Lung (tissue), 12 donors: ENCODE results near the gene CEMIP. TPM values are rescaled to one million over a fixed set of nuclear protein-coding genes. Genes with fewer than 3 reads are reported as not detected.
A peak's percentile ranks its signal among the peaks of the same experiment; 100 is the strongest.

Source experiments
- ATAC-seq: fragments of 200-7000 bp; cut with Tn5 transposase; one replicate; pipeline ENCODE4 v1.9.1; 2020; ENCODE audit warnings: moderate number of reproducible peaks; ENCODE audit not compliant: insufficient read depth, low FRiP score
- DNase-seq, 3 donors: peaks; one replicate each; pipeline ENCODE4 v3.0.0-alpha.2; 2013 to 2017
- H3K27ac ChIP-seq, 2 donors: one replicate each; pipeline ENCODE4 v1.5.1; 2013; ENCODE audit warnings: mild to moderate bottlenecking in 2 of 2, moderate library complexity in 2 of 2, control low read depth in 1 of 2, inconsistent platforms in 1 of 2, low read depth in 1 of 2, low read length in 1 of 2
- H3K27me3 ChIP-seq, 3 donors: one replicate each; pipeline ENCODE4 v1.5.1; 2013; ENCODE audit warnings: low read length in 2 of 3; ENCODE audit not compliant: control insufficient read depth in 3 of 3, insufficient read depth in 3 of 3
- H3K36me3 ChIP-seq, 4 donors: one replicate each; pipeline ENCODE4 v1.5.1; 2013; ENCODE audit warnings: low read length in 4 of 4, mild to moderate bottlenecking in 1 of 4, moderate library complexity in 1 of 4; ENCODE audit not compliant: control insufficient read depth in 4 of 4, insufficient read depth in 4 of 4
- H3K4me1 ChIP-seq, 5 donors: one replicate each; pipeline ENCODE4 v1.5.1; 2013; ENCODE audit warnings: low read length in 5 of 5, mild to moderate bottlenecking in 2 of 5, moderate library complexity in 1 of 5; ENCODE audit not compliant: control insufficient read depth in 5 of 5, insufficient read depth in 5 of 5
- H3K4me3 ChIP-seq: one replicate; pipeline ENCODE4 v1.5.1; 2013; ENCODE audit warnings: mild to moderate bottlenecking, control low read depth, moderate library complexity
- H3K9ac ChIP-seq, 2 donors: one replicate each; pipeline ENCODE4 v1.5.1; 2013; ENCODE audit warnings: low read length in 2 of 2, control low read depth in 1 of 2; ENCODE audit not compliant: insufficient read depth in 1 of 2
- H3K9me3 ChIP-seq, 4 donors: one replicate each; pipeline ENCODE4 v1.5.1; 2013; ENCODE audit warnings: low read length in 3 of 4, mild to moderate bottlenecking in 1 of 4, moderate library complexity in 1 of 4; ENCODE audit not compliant: control insufficient read depth in 4 of 4, insufficient read depth in 3 of 4
- CTCF ChIP-seq: IDR thresholded peaks from 2 replicates; pipeline ENCODE4 v1.5.1; 2012; ENCODE audit warnings: mild to moderate bottlenecking; ENCODE audit errors: control extremely low read depth, extremely low read depth
- whole genome bisulfite sequencing, 2 donors: extraction: QIAGEN DNeasy Blood & Tissue Kit; methylation state at CpG; one replicate each; pipeline ENCODE4 v1.1.7; 2013; 5-methylcytosine and 5-hydroxymethylcytosine counted together
- polyA plus RNA-seq, 2 donors: library from polyadenylated mRNA; stranded (reverse); fragments of 200-250 nt; gene quantifications; one replicate each; pipeline ENCODE4 v1.2.1, GENCODE V29; 2013
- total RNA-seq, 2 donors: library from RNA; depleted of rRNA in 1 of 2; stranded (reverse); fragments of >200 nt in 1 of 2; gene quantifications; one replicate each; pipeline ENCODE4 v1.2.1, GENCODE V29; 2014 to 2021
- donor health status: control.
- donor health status: control.
- donor health status: Bipolar disorder and iron deficiency.
- donor health status: healthy.
- donor health status: DM: yes; HTN: yes; CAD: no.

The CEMIP gene
- total and polyA plus RNA-seq, 4 donors: 1.9 to 32.0 (median 3.9) TPM

DNA sequence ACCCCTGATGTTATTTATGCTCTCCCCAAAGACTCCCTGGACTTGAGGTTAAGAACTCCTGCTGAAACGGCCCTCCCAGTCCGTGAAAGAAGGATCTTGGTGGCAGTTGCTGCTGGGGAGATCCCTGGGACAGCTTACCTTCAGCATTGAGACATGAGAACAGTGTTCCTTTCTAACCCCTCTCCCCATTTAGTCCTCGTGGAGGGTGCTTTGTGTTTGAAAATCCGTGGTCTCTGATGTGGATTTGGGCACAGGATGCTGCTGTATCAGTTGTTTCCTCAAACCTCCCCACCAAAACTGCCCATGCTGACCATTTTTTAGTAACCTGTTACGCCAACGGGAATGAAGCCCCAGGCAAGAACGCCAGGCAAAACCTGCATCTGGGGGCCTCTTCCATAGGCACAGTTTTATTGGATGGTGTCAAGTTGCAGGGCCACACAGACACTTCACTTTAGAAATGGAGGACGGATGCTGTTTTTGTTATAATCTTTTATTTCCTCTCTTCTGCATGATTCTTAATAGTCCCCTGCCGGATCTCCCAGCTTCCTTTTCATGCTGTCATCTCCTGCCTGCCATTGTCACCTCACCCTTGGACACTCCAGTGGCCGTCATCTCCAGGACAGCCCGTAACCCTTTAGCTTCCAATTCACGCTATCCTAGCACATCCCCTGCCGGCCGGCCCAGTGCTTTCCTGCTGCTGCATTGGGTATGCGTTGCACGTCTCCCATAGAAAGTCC lies 31.7 kb upstream of the CEMIP start:
- H3K9ac ChIP-seq: no peak overlapping the region
- ATAC-seq: no peak
- H3K36me3 ChIP-seq: peaks cover 0 to 8% (median 1%) of the 10 kb centered on the region in 4 donors
- 68% methylated on average over 16 of the region's 16 CpGs for WGBS, 2 donors
- H3K27me3 ChIP-seq: no peaks in the 10 kb centered on the region
- peaks cover 0 to 25% (median 17%) of the 10 kb centered on the region in 5 donors for H3K4me1 ChIP-seq
- peak; percentile 25 to 50 (median 32) for DNase-seq
- no peak for TF ChIP-seq CTCF
- peak overlapping the region in 1 of 2 donors; percentile 43 for H3K27ac ChIP-seq
- no peak overlapping the region for H3K4me3 ChIP-seq
- H3K9me3 ChIP-seq: no peaks in the 10 kb centered on the region

DNA sequence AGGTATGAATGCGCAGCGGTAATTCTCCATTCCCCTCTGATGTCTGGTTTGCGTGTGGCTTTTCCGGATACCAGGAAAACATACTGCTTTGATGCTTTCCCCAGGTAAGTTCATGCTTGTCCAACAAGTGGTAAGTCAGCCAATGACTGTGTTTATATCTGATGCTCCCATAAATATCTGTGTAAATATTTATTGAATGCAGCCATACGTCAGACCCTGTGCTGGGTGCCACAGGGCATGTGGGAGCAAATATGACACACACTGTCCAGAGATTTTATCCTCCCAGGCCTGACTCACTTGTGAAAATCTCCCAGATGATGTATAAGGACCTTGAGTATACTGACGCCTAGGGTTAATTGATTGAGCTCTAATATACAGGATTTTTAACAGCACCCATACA lies 29.6 kb upstream of the CEMIP start:
- H3K4me1 ChIP-seq: peaks cover 0 to 19% (median 7%) of the 10 kb centered on the region in 5 donors
- no peak overlapping the region for H3K27ac ChIP-seq
- WGBS, 2 donors: 86 to 89% methylated on average over 6 of the region's 6 CpGs
- no peak for TF ChIP-seq CTCF
- H3K36me3 ChIP-seq: peaks cover 2 to 10% (median 5%) of the 10 kb centered on the region in 4 donors
- no peak overlapping the region for H3K4me3 ChIP-seq
- no peaks in the 10 kb centered on the region for H3K9me3 ChIP-seq
- no peak overlapping the region for H3K9ac ChIP-seq
- no peak for ATAC-seq
- DNase-seq: no peak
- no peaks in the 10 kb centered on the region for H3K27me3 ChIP-seq

- Histone ChIP-seq H3K9me3 (no peaks in the 10 kb centered on the region), H3K36me3 (peaks cover 2 to 10% (median 5%) of the 10 kb centered on the region in 4 donors), H3K4me3 (no peak overlapping the region), H3K27ac (no peak overlapping the region), H3K27me3 (no peaks in the 10 kb centered on the region), H3K9ac (no peak overlapping the region), H3K4me1 (peaks cover 0 to 19% (median 3%) of the 10 kb centered on the region in 5 donors)
- 78 to 94% methylated on average over 4 of the region's 4 CpGs for WGBS, 2 donors
- DNase-seq (no peak), ATAC-seq (no peak)
- no peak for TF ChIP-seq CTCF
Observed at GRCh38 chr15:80750575-80750974, 28.6 kb upstream of the CEMIP start.
